ENCODE data around the gene NFIA.

NFIA gene

GRCh38 chr1:61326713-61327112 is 244.4 kb downstream of the NFIA start:
- Mint-ChIP-seq H3K4me3 (no peak overlapping the region), H3K4me1 (no peaks in the 10 kb centered on the region), H3K36me3 (ENCODE audit: low read depth) (peaks cover 14% of the 10 kb centered on the region), H3K27me3 (ENCODE audit: low read depth) (no peaks in the 10 kb centered on the region), H3K9me3 (no peaks in the 10 kb centered on the region), H3K27ac (no peak overlapping the region)
- TF ChIP-seq CTCF (IDR thresholded peaks at IDR 0.05; ENCODE audit: unreplicated experiment in 3 of 3), result no peak

- H3K27me3 Mint-ChIP-seq (ENCODE audit: low read depth), result no peaks in the 10 kb centered on the region
- H3K4me3 Mint-ChIP-seq, result no peak overlapping the region
- H3K9me3 Mint-ChIP-seq, result no peaks in the 10 kb centered on the region
- no peak overlapping the region for H3K27ac Mint-ChIP-seq
- no peaks in the 10 kb centered on the region for H3K4me1 Mint-ChIP-seq
- peaks cover 17% of the 10 kb centered on the region for H3K36me3 Mint-ChIP-seq (ENCODE audit: low read depth)
- TF ChIP-seq CTCF (IDR thresholded peaks at IDR 0.05; ENCODE audit: unreplicated experiment in 3 of 3), result no peak
These were observed 245.1 kb downstream of the NFIA start for GRCh38 chr1:61327436-61327835.

GRCh38 chr1:61329556-61329955 is 247.2 kb downstream of the NFIA start:
- peaks cover 7% of the 10 kb centered on the region for H3K4me1 Mint-ChIP-seq
- H3K4me3 Mint-ChIP-seq, result no peak overlapping the region
- peaks cover 30% of the 10 kb centered on the region for H3K36me3 Mint-ChIP-seq (ENCODE audit: low read depth)
- no peak overlapping the region for H3K27ac Mint-ChIP-seq
- no peaks in the 10 kb centered on the region for H3K9me3 Mint-ChIP-seq
- no peaks in the 10 kb centered on the region for H3K27me3 Mint-ChIP-seq (ENCODE audit: low read depth)
- no peak for TF ChIP-seq CTCF (IDR thresholded peaks at IDR 0.05; ENCODE audit: unreplicated experiment in 3 of 3)

GRCh38 chr1:61330018-61330417 is 247.7 kb downstream of the NFIA start:
- Mint-ChIP-seq H3K4me3 (no peak overlapping the region), H3K4me1 (peaks cover 11% of the 10 kb centered on the region), H3K27me3 (ENCODE audit: low read depth) (no peaks in the 10 kb centered on the region), H3K9me3 (no peaks in the 10 kb centered on the region), H3K36me3 (ENCODE audit: low read depth) (peaks cover 30% of the 10 kb centered on the region), H3K27ac (no peak overlapping the region)
- no peak for TF ChIP-seq CTCF (IDR thresholded peaks at IDR 0.05; ENCODE audit: unreplicated experiment in 3 of 3)

GRCh38 chr1:61330571-61330970 is 248.2 kb downstream of the NFIA start:
- Mint-ChIP-seq H3K9me3 (no peaks in the 10 kb centered on the region), H3K4me3 (no peak overlapping the region), H3K36me3 (ENCODE audit: low read depth) (peaks cover 30% of the 10 kb centered on the region), H3K4me1 (peaks cover 13% of the 10 kb centered on the region), H3K27me3 (ENCODE audit: low read depth) (no peaks in the 10 kb centered on the region), H3K27ac (peak overlapping the region in 1 of 3 experiments; percentile 13)
- TF ChIP-seq CTCF (IDR thresholded peaks at IDR 0.05; ENCODE audit: unreplicated experiment in 3 of 3), result no peak

GRCh38 chr1:61332196-61332753 is 249.9 kb downstream of the NFIA start:
- no peak for TF ChIP-seq CTCF (IDR thresholded peaks at IDR 0.05; ENCODE audit: unreplicated experiment in 3 of 3)
- H3K4me1 Mint-ChIP-seq, result peaks cover 23% of the 10 kb centered on the region
- no peaks in the 10 kb centered on the region for H3K9me3 Mint-ChIP-seq
- peak overlapping the region in 1 of 3 experiments; percentile 33 for H3K27ac Mint-ChIP-seq
- peaks cover 28% of the 10 kb centered on the region for H3K36me3 Mint-ChIP-seq (ENCODE audit: low read depth)
- no peak overlapping the region for H3K4me3 Mint-ChIP-seq
- no peaks in the 10 kb centered on the region for H3K27me3 Mint-ChIP-seq (ENCODE audit: low read depth)

All from nephron (organoid).